Upper lobe of left lung (tissue), 4 donors: ENCODE results near the gene TMEM51.

Experiments
- CTCF ChIP-seq, 6 experiments: fragments of 450-650 bp in 4 of 6; fragments of 200-600 bp in 2 of 6; sonication (generic) in 2 of 6; IDR thresholded peaks; one replicate each; pipeline ENCODE4 v1.5.1; 2016 to 2019; ENCODE audit warnings: antibody characterized with exemption in 6 of 6
- EP300 ChIP-seq, 4 donors: sonication (generic); formaldehyde crosslinking; IDR thresholded peaks; one replicate each; pipeline ENCODE4 v1.5.1; 2017; ENCODE audit warnings: antibody characterized with exemption in 4 of 4, control low read depth in 2 of 4
- POLR2A ChIP-seq, 4 donors: fragments of 450-650 bp; IDR thresholded peaks; one replicate each; pipeline ENCODE4 v1.5.1; 2016 to 2017; ENCODE audit warnings: antibody characterized with exemption in 4 of 4, mild to moderate bottlenecking in 2 of 4
- POLR2AphosphoS5 ChIP-seq, 2 donors: sonication (generic); formaldehyde crosslinking; IDR thresholded peaks; one replicate each; pipeline ENCODE4 v1.5.1; 2017; ENCODE audit warnings: antibody characterized with exemption in 2 of 2

GRCh38 chr1:15251857-15252835, 98.6 kb downstream of the TMEM51 start:
- TF ChIP-seq CTCF (IDR thresholded peaks at IDR 0.05) (no peak), POLR2A (IDR thresholded peaks at IDR 0.05) (no peak), EP300 (IDR thresholded peaks at IDR 0.05) (no peak), POLR2AphosphoS5 (IDR thresholded peaks at IDR 0.05) (no peak)
